Body of pancreas (tissue), 4 donors: Measurements from ENCODE around the gene FIZ1. TPM values are rescaled to one million over a fixed set of nuclear protein-coding genes. Genes with fewer than 3 reads are reported as not detected.

Experiments used
- ATAC-seq: fragments of 150-250 bp; one replicate; pipeline ENCODE4 v1.9.1; 2016
- DNase-seq, 4 donors: peaks; one replicate each; pipeline ENCODE4 v3.0.0-alpha.2; 2019
- H3K27ac ChIP-seq, 4 donors: fragments of 200-600 bp; sonication (generic); 1 replicate in 3 of 4; 2 replicates in 1 of 4; pipeline versions ENCODE4 v1.5.1 to v1.6.1; 2016 to 2019; ENCODE audit warnings: mild to moderate bottlenecking in 1 of 4, mixed read lengths in 1 of 4, moderate library complexity in 1 of 4
- H3K27me3 ChIP-seq, 2 donors: fragments of 200-600 bp; sonication (generic); one replicate each; pipeline ENCODE4 v1.6.0; 2016; ENCODE audit warnings: mild to moderate bottlenecking in 1 of 2
- H3K36me3 ChIP-seq, 2 donors: fragments of 200-600 bp; sonication (generic); replicated peaks in 1 of 2; 2 replicates each; pipeline ENCODE4 v1.5.1; 2016; ENCODE audit warnings: low read depth in 2 of 2; ENCODE audit not compliant: insufficient read depth in 1 of 2
- H3K4me1 ChIP-seq: fragments of 200-600 bp; sonication (generic); one replicate; pipeline ENCODE4 v1.6.0; 2016
- H3K4me3 ChIP-seq, 2 donors: fragments of 200-600 bp; sonication (generic); 1 replicate in 1 of 2; 2 replicates in 1 of 2; pipeline ENCODE4 v1.5.1; 2016 to 2019
- H3K9me3 ChIP-seq, 3 donors: fragments of 200-600 bp; sonication (generic); 1 replicate in 2 of 3; 2 replicates in 1 of 3; pipeline ENCODE4 v1.5.1; 2016
- CTCF ChIP-seq, 7 experiments: fragments of 450-650 bp in 4 of 7; fragments of 200-600 bp in 3 of 7; sonication (generic) in 3 of 7; IDR thresholded peaks; one replicate each; pipeline ENCODE4 v1.5.1; 2016 to 2019; ENCODE audit warnings: antibody characterized with exemption in 7 of 7
- POLR2A ChIP-seq, 3 donors: fragments of 450-650 bp; IDR thresholded peaks; one replicate each; pipeline ENCODE4 v1.6.1; 2016; ENCODE audit warnings: antibody characterized with exemption in 3 of 3, mild to moderate bottlenecking in 2 of 3
- WGBS, 2 donors: methylation state at CpG; one replicate each; pipeline ENCODE4 v1.1.5; 2017; 5-methylcytosine and 5-hydroxymethylcytosine counted together
- intact Hi-C: fragments of 100-400 bp; cut with DNase I; formaldehyde crosslinking; loops from one replicate; pipeline ENCODE4 v1.15.1; 2023
- total RNA-seq, 2 donors: library from RNA; depleted of rRNA; stranded (reverse); fragments of >200 nt; gene quantifications; one replicate each; pipeline ENCODE4 v1.1.0, GENCODE V29; 2016

Gene FIZ1
- total RNA-seq, 2 donors from 2014 or later = 5.7 to 13.5 TPM

DNA sequence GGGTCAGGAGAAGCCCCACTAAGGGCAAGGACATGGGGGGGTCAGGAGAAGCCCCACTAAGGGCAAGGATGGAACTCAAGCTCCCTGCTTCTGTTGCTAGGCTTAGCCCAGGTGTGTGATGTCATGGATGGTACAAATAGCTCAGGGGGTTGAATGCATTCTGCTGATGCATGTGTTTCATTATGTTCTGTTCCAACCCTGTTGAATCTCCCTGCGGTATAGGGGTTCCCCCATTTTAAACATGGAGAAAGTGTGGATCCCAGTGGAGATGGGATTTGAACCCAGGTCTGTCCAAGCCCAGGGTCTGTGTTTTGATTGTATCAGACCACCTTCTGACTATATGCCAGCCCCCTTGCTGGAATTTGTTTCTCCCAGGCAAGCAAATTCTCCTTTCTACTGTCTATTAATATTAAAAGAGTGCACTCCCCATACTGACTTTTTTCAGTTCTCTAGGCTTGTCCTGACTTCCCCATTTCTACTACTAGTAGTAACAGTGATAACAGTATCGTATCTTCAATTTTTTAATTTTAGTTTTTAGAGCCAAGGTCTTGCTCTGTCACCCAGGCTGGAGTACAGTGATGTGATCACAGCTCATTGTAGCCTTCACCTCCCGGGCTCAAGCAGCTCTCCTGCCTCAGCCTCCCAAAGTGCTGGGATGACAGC lies 12.8 kb upstream of the FIZ1 start:
- WGBS, 2 donors = 73 to 76% methylated on average over 3 of the region's 3 CpGs
- ATAC-seq = no peak
- no peak for DNase-seq
- Histone ChIP-seq H3K4me1 (peaks cover 15% of the 10 kb centered on the region), H3K36me3 (peaks cover 0 to 2% of the 10 kb centered on the region in 2 donors), H3K4me3 (no peak overlapping the region), H3K27ac (no peak overlapping the region), H3K9me3 (no peaks in the 10 kb centered on the region), H3K27me3 (no peaks in the 10 kb centered on the region)
- no peak for TF ChIP-seq POLR2A (IDR thresholded peaks at IDR 0.05)
- no peak for TF ChIP-seq CTCF (IDR thresholded peaks at IDR 0.05)
- intact Hi-C loops = loop anchor here (5.0 to 10.0 kb wide), 2 partner anchors 95 to 487 kb away; no protein-coding TSS in a partner anchor

DNA sequence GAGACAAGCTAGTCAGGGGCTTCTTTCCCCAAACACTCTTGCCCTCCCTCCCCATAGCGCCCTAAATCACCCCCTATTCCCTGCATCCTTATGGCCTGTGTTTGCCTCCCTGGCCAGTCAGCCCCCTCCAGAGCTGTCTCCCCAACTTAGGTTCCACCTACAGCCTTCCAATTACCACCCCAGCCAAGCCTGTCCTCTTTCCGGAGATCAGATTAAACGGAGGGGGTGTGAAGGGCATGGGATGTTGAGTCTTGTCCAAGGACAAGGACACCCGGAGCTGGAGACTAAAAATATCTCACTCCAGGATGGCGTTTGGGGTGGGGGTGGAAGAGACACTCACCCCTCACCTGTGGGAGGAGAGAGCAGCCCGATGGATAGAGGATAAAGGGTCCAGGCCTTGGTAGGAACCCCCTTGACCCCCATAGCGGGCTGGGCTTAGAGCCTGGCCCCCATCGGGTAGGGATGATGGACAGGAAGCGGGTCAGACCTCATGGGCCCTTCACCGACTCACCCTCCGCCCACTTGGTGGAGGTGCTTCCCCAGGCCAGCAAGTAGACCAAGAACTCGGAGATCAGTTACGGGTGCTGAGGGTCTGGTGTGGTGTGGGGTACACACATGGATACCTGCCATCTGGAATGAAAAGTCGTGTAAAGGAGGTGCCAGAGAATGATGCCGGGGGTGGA lies 12.1 kb upstream of the FIZ1 start:
- WGBS, 2 donors = 63 to 65% methylated on average over 12 to 15 of the region's 15 CpGs
- Histone ChIP-seq H3K9me3 (no peaks in the 10 kb centered on the region), H3K4me3 (no peak overlapping the region), H3K27me3 (no peaks in the 10 kb centered on the region), H3K4me1 (peaks cover 21% of the 10 kb centered on the region), H3K36me3 (peaks cover 0 to 2% of the 10 kb centered on the region in 2 donors), H3K27ac (no peak overlapping the region)
- no peak for DNase-seq
- no peak for ATAC-seq
- intact Hi-C loops = loop anchor here (5.0 to 10.0 kb wide), 2 partner anchors 94 to 487 kb away; no protein-coding TSS in a partner anchor
- TF ChIP-seq POLR2A (IDR thresholded peaks at IDR 0.05) (no peak), CTCF (IDR thresholded peaks at IDR 0.05) (no peak)

GRCh38 chr19:55609326-55609725 lies 10.0 kb upstream of the FIZ1 start:
- no peak for ATAC-seq
- no peak for TF ChIP-seq CTCF (IDR thresholded peaks at IDR 0.05)
- TF ChIP-seq POLR2A (IDR thresholded peaks at IDR 0.05) = no peak
- Histone ChIP-seq H3K4me1 (peaks cover 31% of the 10 kb centered on the region), H3K27ac (no peak overlapping the region), H3K36me3 (no peaks in the 10 kb centered on the region), H3K9me3 (no peaks in the 10 kb centered on the region), H3K4me3 (no peak overlapping the region), H3K27me3 (no peaks in the 10 kb centered on the region)
- 75 to 89% methylated on average over 5 of the region's 5 CpGs for WGBS, 2 donors
- intact Hi-C loops = no loop called here
- DNase-seq = no peak

- H3K4me3 ChIP-seq = no peak overlapping the region
- H3K36me3 ChIP-seq = no peaks in the 10 kb centered on the region
- WGBS, 2 donors = 52 to 68% methylated on average over 9 of the region's 9 CpGs
- intact Hi-C loops = no loop called here
- H3K27ac ChIP-seq = no peak overlapping the region
- H3K27me3 ChIP-seq = no peaks in the 10 kb centered on the region
- ATAC-seq = no peak
- no peak for DNase-seq
- TF ChIP-seq CTCF (IDR thresholded peaks at IDR 0.05) (no peak), POLR2A (IDR thresholded peaks at IDR 0.05) (no peak)
- H3K9me3 ChIP-seq = no peaks in the 10 kb centered on the region
- H3K4me1 ChIP-seq = peaks cover 32% of the 10 kb centered on the region
Measured at GRCh38 chr19:55606817-55607216, 7.5 kb upstream of the FIZ1 start.
